Endothelial cell of umbilical vein (primary cell): ENCODE results near the gene ANXA4. TPM values are rescaled to one million over a fixed set of nuclear protein-coding genes. Genes with fewer than 3 reads are reported as not detected.

Source experiments
- BruUV-seq: library from RNA; stranded (reverse); fragments of 400-500 nt; replicated peaks from 2 replicates; lab custom pipeline; 2021; lab: Mats Ljungman, UMichigan
- CTCF ChIA-PET: fragments of 300-600, 350-600 bp; sonication (Branson Sonifier 250); formaldehyde crosslinking; loops from one replicate; lab custom pipeline; 2021; ENCODE audit warnings: antibody characterized with exemption, inconsistent platforms; lab: Charles Lee
- POLR2A ChIA-PET: fragments of 300-600, 350-600 bp; sonication (Branson Sonifier 250); formaldehyde crosslinking; loops from one replicate; lab custom pipeline; 2021; ENCODE audit warnings: antibody characterized with exemption, inconsistent platforms; lab: Charles Lee
- DNase-seq: peaks from one replicate; pipeline ENCODE4 v3.0.0-alpha.2; 2011; ENCODE audit warnings: low read depth, low spot score
- FAIRE-seq: peaks from 2 replicates; lab custom pipeline; 2011; peaks lifted over from hg19 to GRCh38; lab: Jason Lieb, UNC
- H2AFZ ChIP-seq: 2 replicates; pipeline ENCODE4 v1.6.0; 2012; ENCODE audit warnings: low read depth, low read length, control low read depth, inconsistent platforms
- H3K27ac ChIP-seq: 2 replicates; pipeline ENCODE4 v1.5.1; 2011; ENCODE audit warnings: low read depth, mild to moderate bottlenecking, control low read depth, low read length, moderate library complexity; ENCODE audit not compliant: insufficient read depth
- H3K27me3 ChIP-seq, 2 experiments: 2 replicates each; pipeline versions ENCODE4 v1.6.0 to v1.6.1; 2011; ENCODE audit warnings: low read length in 2 of 2, mixed read lengths in 1 of 2; ENCODE audit not compliant: control insufficient read depth in 2 of 2, insufficient read depth in 2 of 2
- H3K36me3 ChIP-seq, 2 experiments: 2 replicates in 1 of 2; 3 replicates in 1 of 2; pipeline ENCODE4 v1.5.1; 2011; ENCODE audit warnings: low read length in 2 of 2, mild to moderate bottlenecking in 1 of 2, moderate library complexity in 1 of 2; ENCODE audit not compliant: control insufficient read depth in 2 of 2, insufficient read depth in 2 of 2; ENCODE audit errors: extremely low read depth in 1 of 2
- H3K4me1 ChIP-seq: 3 replicates; pipeline ENCODE4 v1.5.1; 2011; ENCODE audit warnings: mild to moderate bottlenecking, low read length; ENCODE audit not compliant: control insufficient read depth, insufficient read depth; ENCODE audit errors: extremely low read depth
- H3K4me2 ChIP-seq: 2 replicates; pipeline ENCODE4 v1.6.1; 2011; ENCODE audit warnings: low read length, control low read depth, mixed read lengths; ENCODE audit not compliant: insufficient read depth
- H3K4me3 ChIP-seq, 3 experiments: fragments of 200-600 bp in 1 of 3; sonication (generic), shearing (Covaris generic) in 1 of 3; replicated peaks in 1 of 3; 2 replicates each; pipeline ENCODE4 v1.5.1; 2011 to 2016; ENCODE audit warnings: control low read depth in 3 of 3, low read length in 3 of 3, mild to moderate bottlenecking in 2 of 3, inconsistent platforms in 1 of 3, low read depth in 1 of 3, moderate library complexity in 1 of 3; ENCODE audit not compliant: insufficient read depth in 1 of 3
- H3K79me2 ChIP-seq: 2 replicates; pipeline ENCODE4 v1.6.0; 2012; ENCODE audit warnings: low read length, inconsistent platforms; ENCODE audit not compliant: control insufficient read depth, insufficient read depth
- H3K9ac ChIP-seq: replicated peaks from 2 replicates; pipeline ENCODE3; 2011; ENCODE audit warnings: low read length, control low read depth; ENCODE audit not compliant: insufficient read depth; ENCODE audit errors: extremely low read depth
- H3K9me1 ChIP-seq: replicated peaks from 3 replicates; pipeline ENCODE4 v1.6.0; 2011; ENCODE audit warnings: mild to moderate bottlenecking, low read length; ENCODE audit not compliant: control insufficient read depth, insufficient read depth; ENCODE audit errors: extremely low read depth
- H3K9me3 ChIP-seq: replicated peaks from 2 replicates; pipeline ENCODE4 v1.5.1; 2012; ENCODE audit warnings: low read length, inconsistent platforms; ENCODE audit not compliant: control insufficient read depth, insufficient read depth
- H4K20me1 ChIP-seq: replicated peaks from 2 replicates; pipeline ENCODE3; 2011; ENCODE audit warnings: mild to moderate bottlenecking, low read length; ENCODE audit not compliant: control insufficient read depth, insufficient read depth; ENCODE audit errors: extremely low read depth
- EZH2 ChIP-seq: IDR thresholded peaks from 2 replicates; pipeline ENCODE4 v1.6.1; 2012; ENCODE audit warnings: borderline replicate concordance, low read depth, mild to moderate bottlenecking, moderate library complexity, low read length, inconsistent platforms; ENCODE audit not compliant: severe bottlenecking
- FOS ChIP-seq: IDR thresholded peaks from 2 replicates; pipeline ENCODE4 v1.6.1; 2011; ENCODE audit warnings: mild to moderate bottlenecking, low read length, moderate library complexity, borderline replicate concordance; ENCODE audit not compliant: insufficient read depth
- GATA2 ChIP-seq: IDR thresholded peaks from 2 replicates; pipeline ENCODE4 v1.7.0; 2011; ENCODE audit warnings: low read depth, mild to moderate bottlenecking, moderate library complexity, mixed read lengths, low read length; ENCODE audit not compliant: insufficient read length, insufficient read depth
- JUN ChIP-seq: IDR thresholded peaks from 2 replicates; pipeline ENCODE4 v1.6.1; 2011; ENCODE audit warnings: borderline replicate concordance, low read depth; ENCODE audit not compliant: insufficient read length, insufficient read depth
- MYC ChIP-seq: IDR thresholded peaks from one replicate; pipeline ENCODE4 v1.6.1; 2011; ENCODE audit warnings: mild to moderate bottlenecking, low read depth, low read length
- POLR2A ChIP-seq: IDR thresholded peaks from 2 replicates; pipeline ENCODE4 v1.6.1; 2012; ENCODE audit warnings: low read depth, mild to moderate bottlenecking, control low read depth, low read length
- POLR2AphosphoS5 ChIP-seq: IDR thresholded peaks from 2 replicates; pipeline ENCODE4 v1.6.1; 2012; ENCODE audit warnings: low read depth, mild to moderate bottlenecking, control low read depth, low read length, moderate library complexity; ENCODE audit not compliant: insufficient read depth
- dilution Hi-C: fragments of 300-500 bp; cut with MboI; formaldehyde crosslinking; loops from one replicate; pipeline ENCODE4 v1.15.0; 2019; ENCODE audit warnings: low sequenced_read_pairs; ENCODE audit not compliant: extremely low pct_ligation_motif_present
- intact Hi-C: fragments of 100-400 bp; cut with micrococcal nuclease; formaldehyde crosslinking; loops from one replicate; pipeline ENCODE4 v1.10.0; 2022
- polyA plus RNA-seq, 4 experiments: library from polyadenylated mRNA; depleted of rRNA in 3 of 4; stranded (reverse) in 3 of 4; unstranded in 1 of 4; fragments of >200 nt; gene quantifications; 2 replicates each; pipeline versions ENCODE4 v1.2.1 to v1.2.3, GENCODE V29; 2011 to 2012; ENCODE audit warnings: missing spikeins in 1 of 4
- total RNA-seq: library from RNA; stranded (reverse); gene quantifications from 2 replicates; pipeline ENCODE4 v1.2.3, GENCODE V29; 2021
- TF ChIP-seq, protein P1 (sequence below), 2 donors: IDR thresholded peaks; 1 replicate in 1 of 2; 2 replicates in 1 of 2; pipeline ENCODE4 v1.5.1; 2011; ENCODE audit warnings: low read length in 2 of 2, mild to moderate bottlenecking in 2 of 2, moderate library complexity in 2 of 2, control low read depth in 1 of 2, inconsistent platforms in 1 of 2, low read depth in 1 of 2; ENCODE audit not compliant: insufficient read depth in 1 of 2; ENCODE audit errors: extremely low read depth in 1 of 2
- TF ChIP-seq, protein P2 (sequence below): IDR thresholded peaks from 2 replicates; pipeline ENCODE4 v1.6.1; 2011; ENCODE audit not compliant: insufficient read depth, insufficient read length

ANXA4 gene
- total and polyA plus RNA-seq, 2 donors (not counting 3 experiments of a cell fraction or from before 2014, with no cell fraction given), result 29.4 to 79.6 TPM

DNA sequence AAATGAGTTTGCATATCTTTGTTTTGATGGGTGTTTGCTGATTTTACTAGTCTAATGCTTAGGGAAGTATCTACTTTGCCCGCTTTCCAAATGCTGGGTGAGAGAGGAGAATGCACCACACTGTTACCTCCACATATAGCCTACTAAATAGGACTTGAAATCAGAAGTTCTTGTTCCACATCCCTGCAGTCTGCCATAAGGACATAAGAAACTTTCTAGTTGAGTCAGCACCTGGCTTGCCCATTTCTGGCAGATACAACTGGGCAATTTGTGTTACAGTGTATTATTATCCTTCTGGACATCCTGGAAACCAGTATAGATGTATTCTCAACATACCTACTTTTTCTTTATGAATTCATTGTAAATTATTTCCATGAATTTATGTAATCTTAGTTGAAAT lies 29.5 kb downstream of the ANXA4 start:
- H3K9me3 ChIP-seq, result no peaks in the 10 kb centered on the region
- no peaks in the 10 kb centered on the region for H4K20me1 ChIP-seq
- no peak overlapping the region for H2AFZ ChIP-seq
- dilution Hi-C loops, result no loop called here
- TF ChIP-seq, protein P1, sequence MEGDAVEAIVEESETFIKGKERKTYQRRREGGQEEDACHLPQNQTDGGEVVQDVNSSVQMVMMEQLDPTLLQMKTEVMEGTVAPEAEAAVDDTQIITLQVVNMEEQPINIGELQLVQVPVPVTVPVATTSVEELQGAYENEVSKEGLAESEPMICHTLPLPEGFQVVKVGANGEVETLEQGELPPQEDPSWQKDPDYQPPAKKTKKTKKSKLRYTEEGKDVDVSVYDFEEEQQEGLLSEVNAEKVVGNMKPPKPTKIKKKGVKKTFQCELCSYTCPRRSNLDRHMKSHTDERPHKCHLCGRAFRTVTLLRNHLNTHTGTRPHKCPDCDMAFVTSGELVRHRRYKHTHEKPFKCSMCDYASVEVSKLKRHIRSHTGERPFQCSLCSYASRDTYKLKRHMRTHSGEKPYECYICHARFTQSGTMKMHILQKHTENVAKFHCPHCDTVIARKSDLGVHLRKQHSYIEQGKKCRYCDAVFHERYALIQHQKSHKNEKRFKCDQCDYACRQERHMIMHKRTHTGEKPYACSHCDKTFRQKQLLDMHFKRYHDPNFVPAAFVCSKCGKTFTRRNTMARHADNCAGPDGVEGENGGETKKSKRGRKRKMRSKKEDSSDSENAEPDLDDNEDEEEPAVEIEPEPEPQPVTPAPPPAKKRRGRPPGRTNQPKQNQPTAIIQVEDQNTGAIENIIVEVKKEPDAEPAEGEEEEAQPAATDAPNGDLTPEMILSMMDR (IDR thresholded peaks at IDR 0.05; ENCODE audit: extremely low read depth in 1 of 2, insufficient read depth in 1 of 2, low read depth in 1 of 2, low read length in 2 of 2), result no peak
- no peak for TF ChIP-seq POLR2A
- no peak for TF ChIP-seq JUN
- TF ChIP-seq POLR2AphosphoS5, result no peak
- TF ChIP-seq GATA2, result no peak
- no peak for TF ChIP-seq MYC
- TF ChIP-seq, protein P2, sequence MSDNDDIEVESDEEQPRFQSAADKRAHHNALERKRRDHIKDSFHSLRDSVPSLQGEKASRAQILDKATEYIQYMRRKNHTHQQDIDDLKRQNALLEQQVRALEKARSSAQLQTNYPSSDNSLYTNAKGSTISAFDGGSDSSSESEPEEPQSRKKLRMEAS, result no peak
- no peak for TF ChIP-seq EZH2
- no peak for TF ChIP-seq FOS
- no peak overlapping the region for H3K4me2 ChIP-seq
- DNase-seq (no peak), FAIRE-seq (no peak)
- ChIA-PET CTCF (interaction anchor here (0.9 to 1.2 kb wide), 2 partner anchors 45 to 47 kb away, joined by 4 read pairs; no protein-coding TSS in a partner anchor), POLR2A (no interaction called here)
- intact Hi-C loops, result no loop called here
- H3K9me1 ChIP-seq, result no peaks in the 10 kb centered on the region
- no TSS peak for BruUV-seq
- no peaks in the 10 kb centered on the region for H3K79me2 ChIP-seq
- H3K27me3 ChIP-seq, result no peaks in the 10 kb centered on the region
- no peak overlapping the region for H3K27ac ChIP-seq
- H3K36me3 ChIP-seq, result no peaks in the 10 kb centered on the region
- no peak overlapping the region for H3K9ac ChIP-seq
- H3K4me1 ChIP-seq, result peaks cover 5% of the 10 kb centered on the region
- H3K4me3 ChIP-seq, result no peak overlapping the region
